ENCODE results near the gene SMYD3. TPM values are rescaled to one million over a fixed set of nuclear protein-coding genes. Genes with fewer than 3 reads are reported as not detected.

Gene SMYD3
- total and polyA plus RNA-seq, 2 of the 13 experiments (the other 11 are each of a cell fraction or from before 2014, with no cell fraction given), result 27.7 to 35.8 TPM

- TF ChIP-seq, protein P1, sequence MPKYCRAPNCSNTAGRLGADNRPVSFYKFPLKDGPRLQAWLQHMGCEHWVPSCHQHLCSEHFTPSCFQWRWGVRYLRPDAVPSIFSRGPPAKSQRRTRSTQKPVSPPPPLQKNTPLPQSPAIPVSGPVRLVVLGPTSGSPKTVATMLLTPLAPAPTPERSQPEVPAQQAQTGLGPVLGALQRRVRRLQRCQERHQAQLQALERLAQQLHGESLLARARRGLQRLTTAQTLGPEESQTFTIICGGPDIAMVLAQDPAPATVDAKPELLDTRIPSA (CRISPR knock-in tag; IDR thresholded peaks at IDR 0.05; ENCODE audit: borderline replicate concordance), result no peak
- TF ChIP-seq GTF3A (CRISPR knock-in tag; conservative IDR thresholded peaks at IDR 0.05), result no peak
- TF ChIP-seq, protein P2, sequence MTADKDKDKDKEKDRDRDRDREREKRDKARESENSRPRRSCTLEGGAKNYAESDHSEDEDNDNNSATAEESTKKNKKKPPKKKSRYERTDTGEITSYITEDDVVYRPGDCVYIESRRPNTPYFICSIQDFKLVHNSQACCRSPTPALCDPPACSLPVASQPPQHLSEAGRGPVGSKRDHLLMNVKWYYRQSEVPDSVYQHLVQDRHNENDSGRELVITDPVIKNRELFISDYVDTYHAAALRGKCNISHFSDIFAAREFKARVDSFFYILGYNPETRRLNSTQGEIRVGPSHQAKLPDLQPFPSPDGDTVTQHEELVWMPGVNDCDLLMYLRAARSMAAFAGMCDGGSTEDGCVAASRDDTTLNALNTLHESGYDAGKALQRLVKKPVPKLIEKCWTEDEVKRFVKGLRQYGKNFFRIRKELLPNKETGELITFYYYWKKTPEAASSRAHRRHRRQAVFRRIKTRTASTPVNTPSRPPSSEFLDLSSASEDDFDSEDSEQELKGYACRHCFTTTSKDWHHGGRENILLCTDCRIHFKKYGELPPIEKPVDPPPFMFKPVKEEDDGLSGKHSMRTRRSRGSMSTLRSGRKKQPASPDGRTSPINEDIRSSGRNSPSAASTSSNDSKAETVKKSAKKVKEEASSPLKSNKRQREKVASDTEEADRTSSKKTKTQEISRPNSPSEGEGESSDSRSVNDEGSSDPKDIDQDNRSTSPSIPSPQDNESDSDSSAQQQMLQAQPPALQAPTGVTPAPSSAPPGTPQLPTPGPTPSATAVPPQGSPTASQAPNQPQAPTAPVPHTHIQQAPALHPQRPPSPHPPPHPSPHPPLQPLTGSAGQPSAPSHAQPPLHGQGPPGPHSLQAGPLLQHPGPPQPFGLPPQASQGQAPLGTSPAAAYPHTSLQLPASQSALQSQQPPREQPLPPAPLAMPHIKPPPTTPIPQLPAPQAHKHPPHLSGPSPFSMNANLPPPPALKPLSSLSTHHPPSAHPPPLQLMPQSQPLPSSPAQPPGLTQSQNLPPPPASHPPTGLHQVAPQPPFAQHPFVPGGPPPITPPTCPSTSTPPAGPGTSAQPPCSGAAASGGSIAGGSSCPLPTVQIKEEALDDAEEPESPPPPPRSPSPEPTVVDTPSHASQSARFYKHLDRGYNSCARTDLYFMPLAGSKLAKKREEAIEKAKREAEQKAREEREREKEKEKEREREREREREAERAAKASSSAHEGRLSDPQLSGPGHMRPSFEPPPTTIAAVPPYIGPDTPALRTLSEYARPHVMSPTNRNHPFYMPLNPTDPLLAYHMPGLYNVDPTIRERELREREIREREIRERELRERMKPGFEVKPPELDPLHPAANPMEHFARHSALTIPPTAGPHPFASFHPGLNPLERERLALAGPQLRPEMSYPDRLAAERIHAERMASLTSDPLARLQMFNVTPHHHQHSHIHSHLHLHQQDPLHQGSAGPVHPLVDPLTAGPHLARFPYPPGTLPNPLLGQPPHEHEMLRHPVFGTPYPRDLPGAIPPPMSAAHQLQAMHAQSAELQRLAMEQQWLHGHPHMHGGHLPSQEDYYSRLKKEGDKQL (CRISPR knock-in tag; IDR thresholded peaks at IDR 0.05; ENCODE audit: low read depth), result no peak
- no peak for TF ChIP-seq ZNF646 (CRISPR knock-in tag; IDR thresholded peaks at IDR 0.05)
- TF ChIP-seq RBAK (CRISPR knock-in tag; IDR thresholded peaks at IDR 0.05), result no peak
- TF ChIP-seq, protein P3, sequence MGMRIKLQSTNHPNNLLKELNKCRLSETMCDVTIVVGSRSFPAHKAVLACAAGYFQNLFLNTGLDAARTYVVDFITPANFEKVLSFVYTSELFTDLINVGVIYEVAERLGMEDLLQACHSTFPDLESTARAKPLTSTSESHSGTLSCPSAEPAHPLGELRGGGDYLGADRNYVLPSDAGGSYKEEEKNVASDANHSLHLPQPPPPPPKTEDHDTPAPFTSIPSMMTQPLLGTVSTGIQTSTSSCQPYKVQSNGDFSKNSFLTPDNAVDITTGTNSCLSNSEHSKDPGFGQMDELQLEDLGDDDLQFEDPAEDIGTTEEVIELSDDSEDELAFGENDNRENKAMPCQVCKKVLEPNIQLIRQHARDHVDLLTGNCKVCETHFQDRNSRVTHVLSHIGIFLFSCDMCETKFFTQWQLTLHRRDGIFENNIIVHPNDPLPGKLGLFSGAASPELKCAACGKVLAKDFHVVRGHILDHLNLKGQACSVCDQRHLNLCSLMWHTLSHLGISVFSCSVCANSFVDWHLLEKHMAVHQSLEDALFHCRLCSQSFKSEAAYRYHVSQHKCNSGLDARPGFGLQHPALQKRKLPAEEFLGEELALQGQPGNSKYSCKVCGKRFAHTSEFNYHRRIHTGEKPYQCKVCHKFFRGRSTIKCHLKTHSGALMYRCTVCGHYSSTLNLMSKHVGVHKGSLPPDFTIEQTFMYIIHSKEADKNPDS (CRISPR knock-in tag; IDR thresholded peaks at IDR 0.05), result no peak
These were observed 671.7 kb downstream of the SMYD3 start (continued) for GRCh38 chr1:245835386-245835785.
